HG02884 (cell line): ENCODE data around the gene SIAH2.
"Not testable (repeated sequence)": the region's sequence is repeated elsewhere in the genome, so short reads cannot be mapped to it uniquely, and the experiment has no call there.

ENCODE experiments used
- ATAC-seq: cut with Tn5 transposase; IDR thresholded peaks from one replicate; pipeline ENCODE4 v1.9.1; 2021; ENCODE audit warnings: mild to moderate bottlenecking, moderate library complexity; ENCODE audit not compliant: unreplicated experiment

SIAH2 gene, protein sequence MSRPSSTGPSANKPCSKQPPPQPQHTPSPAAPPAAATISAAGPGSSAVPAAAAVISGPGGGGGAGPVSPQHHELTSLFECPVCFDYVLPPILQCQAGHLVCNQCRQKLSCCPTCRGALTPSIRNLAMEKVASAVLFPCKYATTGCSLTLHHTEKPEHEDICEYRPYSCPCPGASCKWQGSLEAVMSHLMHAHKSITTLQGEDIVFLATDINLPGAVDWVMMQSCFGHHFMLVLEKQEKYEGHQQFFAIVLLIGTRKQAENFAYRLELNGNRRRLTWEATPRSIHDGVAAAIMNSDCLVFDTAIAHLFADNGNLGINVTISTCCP

DNA sequence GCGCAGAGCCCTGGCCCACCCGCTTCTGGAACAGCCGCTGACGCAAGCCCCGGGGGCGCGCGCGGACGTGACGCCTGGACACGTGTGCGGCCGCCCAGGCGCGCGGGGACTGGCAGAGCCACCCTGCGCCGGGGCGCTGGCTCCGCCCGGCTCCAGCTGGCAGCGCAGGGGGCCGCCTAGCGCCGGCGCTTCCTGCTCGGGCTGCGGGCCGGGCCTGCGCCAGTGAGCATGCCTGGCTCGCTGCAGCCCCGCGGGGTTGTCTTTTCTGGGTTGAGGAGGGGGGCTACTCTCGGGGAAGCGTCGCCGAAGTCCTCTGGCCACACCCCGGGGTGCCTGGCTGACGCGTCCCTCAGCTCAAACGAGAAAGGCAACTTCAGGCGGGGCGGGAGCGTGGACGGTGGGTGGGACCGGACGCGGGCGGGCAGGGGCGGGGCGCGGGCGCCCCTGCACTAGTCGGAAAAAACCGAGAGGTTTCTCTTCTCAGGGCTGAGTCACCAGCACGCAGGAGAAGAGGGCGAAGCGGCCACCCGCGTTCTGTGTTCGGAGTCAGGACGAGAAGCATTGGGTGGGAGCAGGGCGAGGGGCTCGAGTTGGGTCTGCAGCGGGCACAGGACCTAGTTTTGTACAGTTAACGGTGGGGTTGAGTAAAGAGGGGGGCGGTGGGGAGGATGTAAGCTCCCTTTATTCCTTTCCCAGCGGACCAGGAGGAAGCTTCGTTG, at the start of gene SIAH2:
Gene SIAH2, minus strand, starts transcription at position 48 of the 719 bp plus-strand sequence. CDS start 320 bp downstream, outside the sequence.
- ATAC-seq = peak; percentile 38

DNA sequence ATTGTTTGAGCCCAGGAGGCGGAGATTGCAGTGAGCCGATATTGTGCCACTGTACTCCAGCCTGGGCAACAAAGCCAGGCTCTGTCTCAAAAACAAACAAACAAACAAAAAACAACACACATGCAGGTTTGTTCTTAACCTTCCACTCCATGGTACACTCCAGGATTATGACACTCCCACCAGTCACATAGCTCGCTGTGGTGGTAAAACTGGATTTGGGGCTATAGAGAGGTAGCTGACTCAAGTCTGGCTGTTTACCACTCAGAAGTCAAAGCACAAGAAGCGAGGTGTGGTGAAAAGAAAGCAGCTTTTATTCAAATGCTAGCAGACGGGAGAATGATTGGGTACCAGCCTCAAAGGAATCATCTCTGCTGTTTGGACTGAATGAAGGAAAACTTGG, 49.0 kb upstream of the SIAH2 start:
- no peak for ATAC-seq

GRCh38 chr3:150810641-150811040, 47.7 kb upstream of the SIAH2 start:
- no peak for ATAC-seq

DNA sequence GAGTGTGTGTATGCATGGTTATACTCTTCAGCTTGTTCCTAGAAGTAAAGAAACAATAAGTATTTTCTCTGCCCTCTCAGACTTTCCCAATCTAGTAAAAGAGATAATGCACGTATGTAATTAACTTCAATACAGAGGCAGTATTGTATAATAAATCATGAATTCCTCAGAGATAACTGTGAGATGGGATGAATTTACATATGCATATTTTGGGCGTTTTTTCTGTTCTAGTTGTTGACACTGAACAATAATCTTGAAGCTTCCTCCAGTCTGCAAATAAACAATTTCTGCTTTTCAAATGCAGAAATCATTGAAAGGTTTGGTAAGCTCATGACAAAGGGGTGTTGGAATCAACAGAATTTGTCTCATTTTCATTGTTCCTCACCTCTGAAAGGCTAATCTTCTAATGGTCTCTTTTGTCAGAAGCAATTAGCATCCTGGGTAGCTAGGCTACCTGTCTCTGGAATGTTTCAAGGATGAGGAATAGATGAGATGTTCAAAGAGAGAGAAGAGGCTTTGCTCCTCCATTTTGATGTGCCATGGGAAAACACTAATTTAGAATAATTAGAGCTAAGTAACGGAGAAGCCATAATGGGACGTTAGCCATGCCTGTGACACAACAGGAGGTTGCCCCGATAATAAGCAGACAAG, 43.3 kb upstream of the SIAH2 start:
- ATAC-seq = no peak

DNA sequence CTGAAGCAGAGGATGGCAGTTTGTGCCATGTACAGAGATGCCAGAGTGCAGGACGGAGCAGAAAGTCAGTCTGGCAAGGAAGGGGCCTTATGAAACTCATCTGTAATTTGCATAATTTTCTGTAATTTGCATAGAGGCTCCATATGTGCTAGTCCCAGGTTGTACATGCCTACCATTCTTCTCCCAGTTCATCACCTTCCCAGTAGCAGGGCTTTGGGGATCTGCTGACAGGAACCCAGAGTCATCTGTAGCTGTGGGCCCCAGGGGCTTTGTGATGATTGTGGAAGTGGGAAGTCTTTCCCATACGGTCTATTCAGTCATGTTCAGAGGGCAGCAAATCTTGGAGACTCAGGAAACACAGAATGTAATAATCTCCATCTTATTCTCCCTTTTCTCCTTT, 42.4 kb upstream of the SIAH2 start:
- ATAC-seq = no peak

DNA sequence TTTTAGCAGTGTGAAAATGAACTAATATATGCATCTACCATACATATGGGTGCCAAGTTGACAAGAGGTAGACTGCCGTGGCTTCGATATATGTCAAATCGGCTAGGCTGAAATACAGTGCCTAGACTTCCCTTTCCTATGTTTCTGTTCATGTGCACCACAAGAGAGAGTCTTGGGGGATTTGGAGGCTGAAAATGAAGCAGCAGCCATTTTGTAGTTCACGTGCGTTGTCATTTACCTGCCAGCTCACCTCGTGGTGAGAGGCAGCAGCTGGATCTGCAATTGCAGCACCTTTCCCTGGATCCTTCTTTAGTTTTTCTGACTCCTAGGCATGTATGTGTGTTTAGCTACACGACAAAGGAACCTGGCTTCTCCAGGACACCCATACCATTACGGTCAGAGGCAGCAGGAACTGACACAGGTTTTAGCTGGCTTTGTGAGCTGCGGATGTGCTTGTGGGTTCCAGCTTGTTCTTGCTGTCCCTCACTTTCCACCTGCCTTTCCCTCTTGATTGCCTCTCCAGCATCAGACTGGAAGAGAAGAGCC, 40.5 kb upstream of the SIAH2 start:
- no peak for ATAC-seq

DNA sequence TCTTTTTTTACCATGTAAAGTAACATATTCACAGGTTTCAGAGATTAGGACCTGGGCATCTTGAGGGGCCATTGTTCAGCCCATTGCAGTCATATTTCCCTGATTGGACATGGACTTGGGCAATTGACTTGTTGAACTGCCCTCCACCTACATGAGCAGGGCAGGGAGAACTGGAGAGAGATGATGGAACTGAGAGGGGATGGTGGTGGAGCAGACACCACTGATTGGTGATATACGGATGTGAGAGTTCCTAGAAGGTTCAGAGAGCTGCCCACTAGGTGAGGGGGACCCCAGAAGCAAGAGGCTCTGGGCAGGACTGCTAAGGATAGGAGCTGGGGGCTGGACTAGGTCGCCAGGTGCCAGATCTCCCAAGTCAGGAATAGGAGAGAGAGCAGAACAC, 37.8 kb upstream of the SIAH2 start:
- no peak for ATAC-seq

- ATAC-seq = no peak
Observed at GRCh38 chr3:150798122-150798618, 35.2 kb upstream of the SIAH2 start.

DNA sequence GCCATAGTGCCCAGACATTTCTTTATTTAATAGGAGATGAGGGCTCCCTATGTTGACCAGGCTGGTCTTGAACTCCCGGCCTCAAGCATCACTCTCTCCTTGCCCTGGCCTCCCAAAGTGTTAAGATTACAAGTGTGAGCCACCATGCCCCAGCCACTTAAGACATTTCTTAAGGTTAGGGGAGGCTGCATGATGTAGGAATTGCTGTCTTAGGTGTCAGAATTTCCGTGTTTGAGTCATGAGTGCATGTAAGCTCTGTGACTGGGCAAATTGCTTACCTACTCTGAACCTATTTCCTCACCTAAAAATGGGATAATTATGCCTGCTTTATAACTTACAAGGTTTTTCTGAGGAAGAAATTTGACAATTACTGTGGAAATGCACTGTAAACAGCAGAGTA, 34.2 kb upstream of the SIAH2 start:
- ATAC-seq = no peak

DNA sequence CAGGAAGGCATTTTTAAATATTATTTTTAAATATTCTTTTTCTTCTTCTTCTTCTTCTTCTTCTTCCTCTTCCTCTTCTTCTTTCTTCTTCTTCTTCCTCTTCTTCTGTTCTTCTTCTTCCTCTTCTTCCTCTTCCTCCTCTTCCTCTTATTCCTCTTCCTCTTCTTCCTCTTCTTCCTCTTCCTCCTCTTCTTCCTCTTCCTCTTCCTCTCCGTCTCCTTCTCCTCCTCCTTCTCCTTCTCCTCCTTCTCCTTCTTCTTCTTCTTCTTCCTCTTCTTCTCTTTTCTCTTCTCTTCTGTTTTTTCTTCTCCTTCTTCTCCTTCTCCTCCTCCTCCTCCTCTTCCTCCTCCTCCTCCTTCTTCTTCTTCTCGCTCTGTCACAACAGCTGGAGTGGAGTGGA, 33.6 kb upstream of the SIAH2 start:
- ATAC-seq = not testable (repeated sequence)

DNA sequence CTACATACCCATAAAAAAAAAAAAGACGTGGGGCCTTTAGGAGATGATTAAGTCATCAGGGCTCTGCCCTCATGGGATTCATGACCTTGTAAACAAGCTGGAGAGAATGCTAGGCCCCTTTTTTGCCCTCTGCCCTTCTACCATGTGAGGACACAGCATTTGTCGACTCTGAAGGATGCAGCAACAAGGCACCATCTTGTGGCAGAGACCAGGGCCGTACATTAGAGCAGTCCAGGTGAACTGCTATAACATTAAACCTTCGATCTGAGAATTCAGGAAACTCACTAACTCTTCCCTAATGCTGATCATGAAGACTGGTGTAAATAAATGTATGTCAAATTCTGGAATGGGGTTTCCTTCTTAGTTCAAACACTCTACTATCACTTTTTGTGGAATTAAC, 30.7 kb upstream of the SIAH2 start:
- ATAC-seq = no peak

DNA sequence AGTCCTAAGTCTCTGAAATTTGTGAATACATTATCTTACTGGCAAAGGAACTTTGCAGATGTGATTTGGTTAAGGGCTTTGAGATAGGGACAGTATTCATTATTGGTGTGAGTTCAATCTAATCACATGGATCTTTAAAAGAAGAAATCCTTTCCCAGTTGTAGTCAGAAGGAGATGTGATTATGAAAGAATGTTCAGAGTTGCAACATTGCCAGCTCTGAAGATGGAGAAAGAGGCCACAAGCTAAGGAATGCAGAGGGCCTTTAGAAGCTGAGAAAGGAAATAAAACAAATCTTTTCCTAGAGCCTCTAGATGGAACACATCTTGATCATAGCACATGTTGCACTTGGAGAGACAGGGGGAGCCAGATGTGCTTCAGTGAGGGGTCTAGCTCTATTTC, 27.7 kb upstream of the SIAH2 start:
- ATAC-seq = no peak

DNA sequence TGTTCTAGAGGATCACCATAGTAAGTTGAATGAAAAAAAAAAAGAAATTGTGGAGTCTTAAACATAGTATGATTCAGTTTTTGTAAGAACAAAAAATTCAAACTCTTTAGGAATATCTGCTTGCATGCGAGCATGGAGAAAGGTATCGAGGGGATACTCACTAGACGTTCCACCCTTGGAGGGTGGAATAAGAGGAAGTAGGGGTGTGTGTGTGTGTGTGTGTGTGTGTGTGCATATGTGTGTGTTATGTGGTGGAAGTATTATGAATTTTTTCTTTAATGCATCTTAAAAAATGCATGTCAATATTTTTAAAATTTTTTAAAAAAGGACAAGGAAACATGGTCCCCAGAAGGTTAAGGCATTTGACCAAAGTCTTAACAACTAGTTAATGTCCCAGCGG, 26.5 kb upstream of the SIAH2 start:
- no peak for ATAC-seq

DNA sequence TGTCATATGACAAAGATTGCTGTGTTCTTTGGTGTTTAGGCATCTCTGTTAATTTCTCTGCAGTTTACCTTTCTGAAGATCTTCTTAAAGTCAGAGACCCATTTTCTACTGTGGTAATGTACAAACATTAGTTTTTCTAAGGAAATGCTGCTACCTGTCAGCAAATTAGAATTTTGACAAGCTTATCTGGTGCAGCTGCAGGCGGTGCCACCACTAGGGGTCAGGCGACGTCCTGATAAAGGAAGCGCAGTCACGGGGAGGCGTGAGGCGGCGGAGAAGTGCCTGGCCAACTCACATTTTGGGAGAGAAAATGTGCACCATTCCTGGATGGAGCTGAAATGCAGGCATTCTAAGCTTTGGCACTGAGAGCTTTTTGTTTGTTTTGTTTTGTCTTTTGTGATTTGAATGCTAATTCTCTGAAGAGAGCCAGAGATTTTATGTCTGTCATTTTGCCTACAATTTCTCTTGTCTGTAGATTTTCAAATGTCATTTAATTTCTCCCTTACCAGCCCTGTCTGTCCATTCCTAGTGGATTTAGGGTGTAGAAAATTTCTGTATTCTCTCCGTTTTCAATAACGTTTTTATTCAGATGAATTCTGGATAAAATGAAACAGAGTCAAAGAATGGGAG, 24.9 kb upstream of the SIAH2 start:
- ATAC-seq = peak; percentile 55

DNA sequence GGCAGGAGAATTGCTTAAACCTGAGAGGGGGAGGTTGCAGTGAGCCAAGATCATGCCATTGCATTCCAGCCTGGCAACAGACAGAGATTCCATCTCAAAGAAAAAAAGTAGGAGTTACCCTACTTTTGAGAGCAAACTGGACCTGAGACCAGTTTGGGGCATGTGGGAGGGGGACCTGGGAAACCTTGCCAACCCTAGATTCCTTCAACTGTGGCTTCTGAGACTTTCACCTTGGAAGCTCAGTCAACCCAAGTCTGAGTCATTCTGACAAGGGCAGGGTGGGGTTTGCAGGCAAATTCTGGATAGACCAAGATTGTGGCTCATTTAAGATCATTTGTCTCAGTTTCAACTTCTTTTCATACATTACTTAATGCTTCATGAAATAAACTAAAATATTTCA, 23.8 kb upstream of the SIAH2 start:
- no peak for ATAC-seq

GRCh38 chr3:150784747-150785125, 21.8 kb upstream of the SIAH2 start:
- ATAC-seq = no peak

GRCh38 chr3:150783920-150784746, 21.2 kb upstream of the SIAH2 start:
- peak; percentile 80 for ATAC-seq

DNA sequence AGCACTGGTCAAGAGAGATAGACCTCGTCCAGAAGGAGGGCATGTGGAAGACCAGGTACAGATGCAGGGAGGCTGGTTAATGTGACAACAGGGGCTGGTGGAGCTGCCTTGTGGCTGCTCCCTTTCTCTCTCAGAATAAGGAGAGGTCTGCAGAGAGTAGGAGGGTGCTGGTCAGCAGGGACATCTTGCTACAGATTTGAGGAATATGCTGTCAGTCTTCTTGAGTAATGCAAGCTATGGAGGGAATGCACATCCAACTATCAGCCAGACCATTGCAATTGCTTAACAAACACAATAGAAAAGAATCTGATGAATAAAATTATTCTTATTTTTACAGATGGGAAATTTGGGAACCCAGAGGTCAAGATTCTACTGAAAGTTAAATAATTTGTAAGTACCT, 20.3 kb upstream of the SIAH2 start:
- no peak for ATAC-seq

GRCh38 chr3:150779402-150779858, 16.5 kb upstream of the SIAH2 start:
- no peak for ATAC-seq

DNA sequence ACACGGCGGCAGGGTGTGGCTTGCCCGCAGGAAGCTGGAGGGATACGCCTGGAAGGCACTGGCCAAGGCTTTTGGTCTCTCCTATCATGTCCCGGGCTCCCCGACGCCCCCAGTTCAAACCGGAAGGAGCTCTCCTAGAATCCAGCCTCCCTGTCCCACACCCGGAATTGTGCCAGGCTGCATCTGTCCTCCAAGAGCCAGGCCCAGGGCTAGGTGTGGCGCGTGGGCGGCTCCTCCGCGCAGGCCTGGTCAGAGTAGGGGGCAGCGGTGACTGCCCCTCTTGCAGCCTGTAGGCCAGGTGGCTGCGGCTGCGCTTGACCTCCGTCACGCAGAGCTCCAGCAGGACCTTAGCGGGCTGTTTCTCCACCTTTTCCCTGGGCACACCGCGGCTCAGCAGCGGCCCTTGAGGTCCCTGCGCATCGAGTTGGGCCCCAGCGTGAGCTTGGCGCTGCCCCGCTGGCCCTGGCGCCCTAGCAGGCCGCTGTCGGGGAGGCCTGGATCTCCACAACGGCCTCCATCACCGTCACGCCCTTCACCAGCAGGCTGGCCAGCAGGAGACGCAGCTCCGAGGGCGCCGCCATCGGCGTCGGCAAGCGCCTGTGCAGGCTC, 15.9 kb upstream of the SIAH2 start:
- no peak for ATAC-seq
